HepG2 (cell line): Measurements from ENCODE around the gene GRM7. TPM values are rescaled to one million over a fixed set of nuclear protein-coding genes. Genes with fewer than 3 reads are reported as not detected.

Source experiments
- ATAC-seq: fragments of 200-7000 bp; cut with Tn5 transposase; 3 replicates; pipeline ENCODE4 v1.9.1; 2020; ENCODE audit warnings: mild to moderate bottlenecking, moderate library complexity
- BruUV-seq: library from RNA; stranded (reverse); fragments of 400-500 nt; replicated peaks from 2 replicates; lab custom pipeline; 2021; lab: Mats Ljungman, UMichigan
- CTCF ChIA-PET: fragments of 300-600 bp; formaldehyde crosslinking; extraction: SDS; loops from one replicate; lab custom pipeline; 2021; ENCODE audit warnings: low total read pairs, inconsistent platforms, low intra/inter-chr PET ratio; lab: Yijun Ruan, JAX
- POLR2A ChIA-PET: fragments of 350-600 bp; sonication (Branson Sonifier 250); formaldehyde crosslinking; loops from one replicate; lab custom pipeline; 2020; ENCODE audit warnings: antibody characterized with exemption, inconsistent platforms; lab: Yijun Ruan, JAX
- DNase-seq: peaks from one replicate; pipeline ENCODE4 v3.0.0-alpha.2; 2015; ENCODE audit warnings: low spot score
- FAIRE-seq: peaks from 3 replicates; lab custom pipeline; 2011; peaks lifted over from hg19 to GRCh38; lab: Jason Lieb, UNC
- H2AFZ ChIP-seq: one replicate; pipeline ENCODE4 v1.6.1; 2011; ENCODE audit warnings: low read length, inconsistent platforms
- H3K27ac ChIP-seq: fragments of 300-600 bp; 3 replicates; pipeline ENCODE4 v1.8.0; 2011; ENCODE audit warnings: mixed run types, mild to moderate bottlenecking, mixed read lengths, low read length, inconsistent platforms; ENCODE audit not compliant: insufficient read depth; ENCODE audit errors: extremely low read length
- H3K27me3 ChIP-seq, 2 experiments: fragments of 200-600 bp in 1 of 2; 2 replicates in 1 of 2; 3 replicates in 1 of 2; pipeline versions ENCODE4 v1.6.0 to v1.8.0; 2011; ENCODE audit warnings: low read length in 2 of 2, mild to moderate bottlenecking in 2 of 2, moderate library complexity in 2 of 2, inconsistent platforms in 1 of 2; ENCODE audit not compliant: insufficient read depth in 2 of 2, control insufficient read depth in 1 of 2
- H3K36me3 ChIP-seq, 2 experiments: fragments of 200-600 bp in 1 of 2; replicated peaks in 1 of 2; 2 replicates in 1 of 2; 3 replicates in 1 of 2; pipeline versions ENCODE4 v1.5.1 to v1.8.0; 2011; ENCODE audit warnings: low read length in 2 of 2, inconsistent platforms in 1 of 2; ENCODE audit not compliant: insufficient read depth in 2 of 2, control insufficient read depth in 1 of 2
- H3K4me1 ChIP-seq: 2 replicates; pipeline ENCODE4 v1.5.1; 2012; ENCODE audit warnings: low read length, inconsistent platforms; ENCODE audit not compliant: insufficient read depth
- H3K4me2 ChIP-seq: 2 replicates; pipeline ENCODE4 v1.6.0; 2011; ENCODE audit warnings: low read depth, low read length, inconsistent platforms
- H3K4me3 ChIP-seq, 3 experiments: fragments of 200-600 bp in 1 of 3; sonication (generic), shearing (Covaris generic) in 1 of 3; replicated peaks in 1 of 3; 2 replicates each; pipeline ENCODE4 v1.5.1; 2011 to 2016; ENCODE audit warnings: low read length in 3 of 3, inconsistent platforms in 2 of 3, low read depth in 2 of 3, mild to moderate bottlenecking in 2 of 3, control low read depth in 1 of 3, mixed read lengths in 1 of 3; ENCODE audit not compliant: insufficient read depth in 1 of 3
- H3K79me2 ChIP-seq: one replicate; pipeline ENCODE4 v1.6.1; 2011; ENCODE audit warnings: low read length, inconsistent platforms; ENCODE audit not compliant: insufficient read depth
- H3K9ac ChIP-seq: 2 replicates; pipeline ENCODE4 v1.6.0; 2011; ENCODE audit warnings: mild to moderate bottlenecking, low read depth, low read length, inconsistent platforms; ENCODE audit not compliant: insufficient read depth
- H3K9me3 ChIP-seq: 2 replicates; pipeline ENCODE4 v1.5.1; 2012; ENCODE audit warnings: mild to moderate bottlenecking, low read length
- H4K20me1 ChIP-seq: 2 replicates; pipeline ENCODE4 v1.6.0; 2011; ENCODE audit warnings: inconsistent platforms, mild to moderate bottlenecking, low read length, moderate library complexity; ENCODE audit not compliant: insufficient read depth
- HMG20A ChIP-seq: IDR thresholded peaks from 2 replicates; pipeline ENCODE4 v1.6.1; 2016; ENCODE audit warnings: borderline replicate concordance
- NFKB2 ChIP-seq: sonication (generic); formaldehyde crosslinking; IDR thresholded peaks from 2 replicates; pipeline ENCODE4 v1.4.0; 2020; ENCODE audit warnings: missing genetic modification reagents, borderline replicate concordance
- PAF1 ChIP-seq: IDR thresholded peaks from 2 replicates; pipeline ENCODE4 v1.6.1; 2016; ENCODE audit warnings: missing genetic modification reagents, missing compliant biosample characterization
- SSRP1 ChIP-seq: IDR thresholded peaks from 2 replicates; pipeline ENCODE4 v1.6.1; 2016; ENCODE audit warnings: control low read depth
- STAT5B ChIP-seq: sonication (generic); formaldehyde crosslinking; IDR thresholded peaks from 2 replicates; pipeline ENCODE4 v1.4.0; 2020; ENCODE audit warnings: missing genetic modification reagents
- TBL1XR1 ChIP-seq: fragments of 150-350 bp; IDR thresholded peaks from 2 replicates; pipeline ENCODE4 v1.6.1; 2014; ENCODE audit warnings: borderline replicate concordance, low read length; ENCODE audit not compliant: partially characterized antibody
- TBX2 ChIP-seq: sonication (generic); formaldehyde crosslinking; IDR thresholded peaks from 2 replicates; pipeline ENCODE4 v1.5.0; 2020; ENCODE audit warnings: missing genetic modification reagents, mild to moderate bottlenecking, borderline replicate concordance
- ZBTB42 ChIP-seq: sonication (generic); formaldehyde crosslinking; IDR thresholded peaks from 2 replicates; pipeline ENCODE4 v1.5.0; 2020; ENCODE audit warnings: mild to moderate bottlenecking, missing genetic modification reagents
- ZFAT ChIP-seq: sonication (generic); formaldehyde crosslinking; conservative IDR thresholded peaks from 2 replicates; pipeline ENCODE4 v1.8.1; 2023; ENCODE audit warnings: missing genetic modification reagents, inconsistent platforms
- ZFX ChIP-seq: sonication (generic); formaldehyde crosslinking; IDR thresholded peaks from 2 replicates; pipeline ENCODE4 v1.4.0; 2020; ENCODE audit warnings: mild to moderate bottlenecking, low read depth, missing genetic modification reagents, moderate library complexity
- ZNF180 ChIP-seq: sonication (generic); formaldehyde crosslinking; IDR thresholded peaks from 2 replicates; pipeline ENCODE4 v1.4.0; 2020; ENCODE audit warnings: low read depth, missing genetic modification reagents, borderline replicate concordance
- ZNF644 ChIP-seq: IDR thresholded peaks from 2 replicates; pipeline ENCODE4 v1.6.1; 2016; ENCODE audit warnings: low read depth
- ZNF776 ChIP-seq: sonication (generic); formaldehyde crosslinking; IDR thresholded peaks from 2 replicates; pipeline ENCODE4 v1.4.0; 2020; ENCODE audit warnings: mild to moderate bottlenecking, missing genetic modification reagents
- WGBS: methylation state at CpG from one replicate; pipeline ENCODE4 v1.1.6; 2017; ENCODE audit warnings: low lambda C conversion rate; 5-methylcytosine and 5-hydroxymethylcytosine counted together
- in situ Hi-C: cut with HindIII; loops from 2 replicates; pipeline ENCODE4 v1.10.0; 2017; ENCODE audit warnings: low pct_unique_long_range_greater_than_20kb; ENCODE audit not compliant: extremely low pct_ligation_motif_present
- intact Hi-C: fragments of 100-400 bp; cut with micrococcal nuclease; formaldehyde crosslinking; loops from one replicate; pipeline ENCODE4 v1.10.0; 2022; ENCODE audit not compliant: unreplicated experiment
- polyA plus RNA-seq, 8 experiments: library from polyadenylated mRNA; depleted of rRNA in 3 of 8; stranded (reverse) in 7 of 8; unstranded in 1 of 8; fragments of >200 nt; fragmentation: Illumina TruSeq in 4 of 8; extraction: Trizol in 4 of 8; gene quantifications; 2 replicates each; pipeline versions ENCODE4 v1.2.1 to v1.2.3, GENCODE V29; 2011 to 2016; ENCODE audit warnings: low read depth in 4 of 8, missing spikeins in 1 of 8, mixed read lengths in 1 of 8; ENCODE audit not compliant: insufficient read depth in 1 of 8
- total RNA-seq, 5 experiments: library from RNA; depleted of rRNA; stranded (reverse); fragments of >200 nt; fragmentation: Illumina TruSeq; extraction: Trizol; gene quantifications; 2 replicates each; pipeline ENCODE4 v1.2.3, GENCODE V29; 2016; ENCODE audit warnings: low read depth in 1 of 5
- TF ChIP-seq, protein P1 (sequence below): sonication (generic); formaldehyde crosslinking; IDR thresholded peaks from 2 replicates; pipeline ENCODE4 v1.8.0; 2022; ENCODE audit warnings: missing genetic modification reagents, mild to moderate bottlenecking, borderline replicate concordance

Gene GRM7
- total and polyA plus RNA-seq, 2 of the 13 experiments (the other 11 are each of a cell fraction or from before 2014, with no cell fraction given): not detected

DNA sequence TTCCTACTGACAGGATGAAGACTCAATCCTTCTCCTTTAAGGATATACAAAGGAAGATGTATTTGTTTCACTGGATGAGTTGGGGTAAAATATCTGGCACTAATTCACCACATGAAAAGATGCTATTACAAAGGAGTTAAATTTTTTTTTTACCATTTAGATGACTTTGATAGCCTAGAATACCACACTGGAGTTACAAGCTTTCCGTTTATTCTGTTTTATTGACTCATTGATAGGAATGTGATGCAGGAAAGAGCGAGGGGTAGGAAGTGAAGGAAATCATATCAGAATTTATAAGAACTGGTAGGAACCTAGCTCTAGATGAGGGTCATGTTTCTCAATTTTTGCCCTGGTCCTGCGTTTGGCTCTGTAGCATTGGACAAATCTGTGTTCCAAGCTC is 427.2 kb downstream of the GRM7 start:
- FAIRE-seq (no peak), DNase-seq (no peak), ATAC-seq (no peak)
- 4% methylated on average over 3 of the region's 3 CpGs for WGBS
- H3K4me3 ChIP-seq: no peak overlapping the region
- no peak for TF ChIP-seq STAT5B (CRISPR knock-in tag)
- no peak for TF ChIP-seq ZBTB42 (CRISPR knock-in tag)
- TF ChIP-seq SSRP1 (CRISPR knock-in tag): no peak
- TF ChIP-seq ZNF776 (CRISPR knock-in tag): no peak
- no peak for TF ChIP-seq TBX2
- no peak for TF ChIP-seq ZNF644 (CRISPR knock-in tag)
- TF ChIP-seq ZNF180 (CRISPR knock-in tag): no peak
- no peak for TF ChIP-seq NFKB2 (CRISPR knock-in tag)
- no peak for TF ChIP-seq ZFX (CRISPR knock-in tag)
- H3K4me1 ChIP-seq: no peaks in the 10 kb centered on the region
- H4K20me1 ChIP-seq: no peaks in the 10 kb centered on the region
- no peak overlapping the region for H2AFZ ChIP-seq
- ChIA-PET CTCF (no interaction called here), POLR2A (no interaction called here)
- H3K9ac ChIP-seq: no peak overlapping the region
- intact Hi-C loops (no loop called here), in situ Hi-C loops (no loop called here)
- H3K27ac ChIP-seq: no peak overlapping the region
- no peaks in the 10 kb centered on the region for H3K79me2 ChIP-seq
- no peaks in the 10 kb centered on the region for H3K27me3 ChIP-seq
- peaks cover 56% of the 10 kb centered on the region for H3K9me3 ChIP-seq
- no peaks in the 10 kb centered on the region for H3K36me3 ChIP-seq
- H3K4me2 ChIP-seq: no peak overlapping the region
- no TSS peak for BruUV-seq

DNA sequence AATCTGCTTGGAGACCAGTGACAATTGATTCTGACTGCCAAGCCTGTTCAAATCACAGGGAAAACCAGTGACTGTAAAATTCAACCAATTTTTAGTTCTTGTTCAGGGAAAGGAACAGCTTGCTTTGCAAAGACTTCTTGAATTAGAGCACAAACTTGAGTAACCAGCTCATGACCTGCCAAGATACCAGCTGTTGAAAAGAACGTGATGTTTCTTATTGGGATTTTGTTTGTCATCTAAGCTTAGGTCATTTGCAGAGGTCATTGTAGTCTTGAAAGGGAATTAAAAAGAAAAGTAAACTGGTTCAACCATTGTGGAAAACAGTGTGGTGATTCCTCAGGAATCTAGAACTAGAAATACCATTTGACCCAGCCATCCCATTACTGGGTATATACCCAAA is 428.2 kb downstream of the GRM7 start:
- Histone ChIP-seq H3K4me3 (no peak overlapping the region), H3K9me3 (peaks cover 62% of the 10 kb centered on the region), H3K4me2 (no peak overlapping the region), H2AFZ (no peak overlapping the region), H3K79me2 (no peaks in the 10 kb centered on the region), H3K9ac (no peak overlapping the region), H4K20me1 (no peaks in the 10 kb centered on the region), H3K27ac (no peak overlapping the region), H3K4me1 (no peaks in the 10 kb centered on the region), H3K27me3 (no peaks in the 10 kb centered on the region), H3K36me3 (no peaks in the 10 kb centered on the region)
- WGBS: 0% methylated on average over 1 of the region's 1 CpG
- CTCF ChIA-PET: no interaction called here
- ATAC-seq (no peak), FAIRE-seq (no peak), DNase-seq (no peak)
- intact Hi-C loops (no loop called here), in situ Hi-C loops (no loop called here)
- TF ChIP-seq PAF1 (CRISPR knock-in tag) (no peak), HMG20A (CRISPR knock-in tag) (no peak), ZFAT (no peak), TBL1XR1 (no peak)
- TF ChIP-seq, protein P1, sequence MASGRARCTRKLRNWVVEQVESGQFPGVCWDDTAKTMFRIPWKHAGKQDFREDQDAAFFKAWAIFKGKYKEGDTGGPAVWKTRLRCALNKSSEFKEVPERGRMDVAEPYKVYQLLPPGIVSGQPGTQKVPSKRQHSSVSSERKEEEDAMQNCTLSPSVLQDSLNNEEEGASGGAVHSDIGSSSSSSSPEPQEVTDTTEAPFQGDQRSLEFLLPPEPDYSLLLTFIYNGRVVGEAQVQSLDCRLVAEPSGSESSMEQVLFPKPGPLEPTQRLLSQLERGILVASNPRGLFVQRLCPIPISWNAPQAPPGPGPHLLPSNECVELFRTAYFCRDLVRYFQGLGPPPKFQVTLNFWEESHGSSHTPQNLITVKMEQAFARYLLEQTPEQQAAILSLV (CRISPR knock-in tag): no peak
- POLR2A ChIA-PET: no interaction called here
- no TSS peak for BruUV-seq
